Stomach smooth muscle (tissue), 2 donors: ENCODE results near the gene SEZ6L2.

ENCODE experiments used
- H3K27ac ChIP-seq: one replicate; pipeline ENCODE4 v1.7.0; 2013; ENCODE audit warnings: mild to moderate bottlenecking, low read length, inconsistent platforms
- H3K27me3 ChIP-seq, 2 donors: one replicate each; pipeline ENCODE4 v1.7.0; 2013; ENCODE audit warnings: low read length in 2 of 2; ENCODE audit not compliant: insufficient read depth in 2 of 2, control insufficient read depth in 1 of 2
- H3K36me3 ChIP-seq, 2 donors: one replicate each; pipeline ENCODE4 v1.7.0; 2013; ENCODE audit warnings: low read length in 2 of 2; ENCODE audit not compliant: control insufficient read depth in 2 of 2, insufficient read depth in 2 of 2
- H3K4me1 ChIP-seq: one replicate; pipeline ENCODE4 v1.7.0; 2013; ENCODE audit warnings: low read length; ENCODE audit not compliant: control insufficient read depth, insufficient read depth
- H3K4me3 ChIP-seq, 2 donors: one replicate each; pipeline ENCODE4 v1.7.0; 2013; ENCODE audit warnings: low read length in 2 of 2
- H3K9ac ChIP-seq, 2 donors: one replicate each; pipeline ENCODE4 v1.7.0; 2013; ENCODE audit warnings: low read length in 2 of 2, mild to moderate bottlenecking in 1 of 2
- H3K9me3 ChIP-seq, 2 donors: one replicate each; pipeline ENCODE4 v1.7.0; 2013; ENCODE audit warnings: low read length in 2 of 2; ENCODE audit not compliant: control insufficient read depth in 2 of 2
- donor health status: healthy.
- donor health status: Pancreatic carcinoma.

SEZ6L2 gene

DNA sequence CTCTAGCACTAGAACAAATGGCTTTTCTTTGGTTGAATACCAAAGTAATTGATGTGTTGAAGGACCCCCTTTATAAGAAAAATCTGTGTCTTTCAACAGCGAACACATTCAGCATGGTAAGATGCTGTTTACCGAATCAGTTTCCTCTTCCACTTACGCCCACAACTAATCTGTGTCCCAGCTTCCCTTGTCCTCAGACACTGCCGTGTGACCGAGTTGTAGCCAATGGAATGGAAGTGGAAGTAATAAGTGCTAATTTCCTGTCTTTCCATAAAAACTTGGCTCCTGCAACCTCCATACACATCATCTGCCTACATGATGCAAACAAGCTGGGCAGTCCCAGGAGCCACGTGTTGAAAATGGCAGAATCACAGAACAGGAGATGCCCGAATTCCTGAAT, 46.7 kb downstream of the SEZ6L2 start:
- Histone ChIP-seq H3K4me1 (peaks cover 12% of the 10 kb centered on the region), H3K27ac (no peak overlapping the region), H3K9me3 (no peaks in the 10 kb centered on the region), H3K27me3 (no peaks in the 10 kb centered on the region), H3K36me3 (peaks cover 0 to 5% of the 10 kb centered on the region in 2 donors), H3K4me3 (no peak overlapping the region), H3K9ac (no peak overlapping the region)

DNA sequence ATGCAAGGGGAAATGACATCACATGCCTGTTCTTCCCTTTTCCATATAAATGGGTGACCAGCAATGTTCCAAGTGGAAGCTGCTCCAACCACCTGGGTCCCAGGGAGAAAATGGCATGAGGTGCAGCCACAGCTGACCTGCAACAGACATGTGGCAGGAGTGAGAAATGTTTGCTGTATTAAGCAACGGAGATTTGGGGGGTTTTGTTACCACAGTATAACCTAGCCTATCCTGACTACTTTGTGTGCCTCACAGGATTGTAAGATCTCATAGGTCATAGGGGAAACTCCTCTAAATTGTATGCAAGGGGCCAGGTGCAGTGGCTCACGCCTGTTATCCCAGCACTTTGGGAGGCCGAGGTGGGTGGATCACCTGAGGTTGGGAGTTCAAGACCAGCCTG, 48.4 kb downstream of the SEZ6L2 start:
- H3K4me1 ChIP-seq = peaks cover 7% of the 10 kb centered on the region
- H3K27me3 ChIP-seq = no peaks in the 10 kb centered on the region
- no peak overlapping the region for H3K27ac ChIP-seq
- H3K9me3 ChIP-seq = no peaks in the 10 kb centered on the region
- peaks cover 9 to 18% of the 10 kb centered on the region in 2 donors for H3K36me3 ChIP-seq
- no peak overlapping the region for H3K9ac ChIP-seq
- no peak overlapping the region for H3K4me3 ChIP-seq

DNA sequence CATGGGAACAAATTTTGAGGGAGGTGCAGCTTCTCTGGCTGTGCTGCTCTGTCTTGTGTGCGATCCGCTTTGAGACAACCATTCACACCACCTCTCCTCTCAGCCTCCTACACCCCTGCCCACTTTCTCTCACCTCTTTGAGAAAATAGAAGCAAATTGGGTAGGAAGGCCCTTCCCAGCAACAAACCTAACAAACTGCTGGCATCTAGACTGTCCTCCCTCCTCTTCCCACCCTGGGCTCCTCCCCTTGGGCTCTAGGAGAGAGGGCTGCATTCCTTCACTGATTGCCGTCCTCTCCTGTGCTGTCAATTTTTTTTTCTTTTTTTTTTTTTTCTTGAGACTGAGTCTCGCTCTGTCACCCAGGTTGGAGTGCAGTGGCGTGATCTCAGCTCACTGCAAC, 49.8 kb downstream of the SEZ6L2 start:
- Histone ChIP-seq H3K36me3 (peaks cover 13 to 29% of the 10 kb centered on the region in 2 donors), H3K27me3 (no peaks in the 10 kb centered on the region), H3K9me3 (no peaks in the 10 kb centered on the region), H3K27ac (peak overlapping the region; percentile 49), H3K9ac (peak overlapping the region in 1 of 2 donors; percentile 42), H3K4me1 (peaks cover 15% of the 10 kb centered on the region), H3K4me3 (no peak overlapping the region)

GRCh38 chr16:29848420-29849297, 50.7 kb downstream of the SEZ6L2 start:
- H3K27me3 ChIP-seq = no peaks in the 10 kb centered on the region
- peaks cover 15 to 30% of the 10 kb centered on the region in 2 donors for H3K36me3 ChIP-seq
- no peaks in the 10 kb centered on the region for H3K9me3 ChIP-seq
- H3K4me1 ChIP-seq = peaks cover 15% of the 10 kb centered on the region
- H3K4me3 ChIP-seq = no peak overlapping the region
- H3K27ac ChIP-seq = no peak overlapping the region
- no peak overlapping the region for H3K9ac ChIP-seq

DNA sequence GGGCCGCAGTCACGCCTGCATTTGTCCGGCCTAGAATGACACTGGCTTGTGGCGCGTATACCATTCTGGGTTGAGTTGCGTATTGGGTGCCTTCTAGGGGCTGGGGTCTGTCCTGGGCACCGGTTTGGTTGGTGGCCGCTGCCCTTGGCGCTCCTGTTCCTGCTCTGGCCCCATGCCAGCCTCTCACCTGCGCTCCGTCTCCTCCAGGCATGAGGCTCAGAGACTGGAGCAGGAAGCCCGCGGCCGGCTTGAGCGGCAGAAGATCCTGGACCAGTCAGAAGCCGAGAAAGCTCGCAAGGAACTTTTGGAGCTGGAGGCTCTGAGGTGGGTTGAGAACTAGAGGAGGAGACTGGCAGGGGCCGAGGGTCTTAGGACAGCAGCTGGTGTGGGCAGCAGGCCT, 53.7 kb downstream of the SEZ6L2 start:
- Histone ChIP-seq H3K27ac (no peak overlapping the region), H3K4me1 (peaks cover 15% of the 10 kb centered on the region), H3K9ac (no peak overlapping the region), H3K9me3 (no peaks in the 10 kb centered on the region), H3K36me3 (peaks cover 27 to 44% of the 10 kb centered on the region in 2 donors), H3K4me3 (no peak overlapping the region), H3K27me3 (no peaks in the 10 kb centered on the region)

- H3K4me3 ChIP-seq = no peak overlapping the region
- H3K27ac ChIP-seq = no peak overlapping the region
- H3K36me3 ChIP-seq = peaks cover 27 to 47% of the 10 kb centered on the region in 2 donors
- no peaks in the 10 kb centered on the region for H3K27me3 ChIP-seq
- peaks cover 15% of the 10 kb centered on the region for H3K4me1 ChIP-seq
- no peak overlapping the region for H3K9ac ChIP-seq
- H3K9me3 ChIP-seq = no peaks in the 10 kb centered on the region
These were observed 54.6 kb downstream of the SEZ6L2 start for GRCh38 chr16:29844575-29845331.

DNA sequence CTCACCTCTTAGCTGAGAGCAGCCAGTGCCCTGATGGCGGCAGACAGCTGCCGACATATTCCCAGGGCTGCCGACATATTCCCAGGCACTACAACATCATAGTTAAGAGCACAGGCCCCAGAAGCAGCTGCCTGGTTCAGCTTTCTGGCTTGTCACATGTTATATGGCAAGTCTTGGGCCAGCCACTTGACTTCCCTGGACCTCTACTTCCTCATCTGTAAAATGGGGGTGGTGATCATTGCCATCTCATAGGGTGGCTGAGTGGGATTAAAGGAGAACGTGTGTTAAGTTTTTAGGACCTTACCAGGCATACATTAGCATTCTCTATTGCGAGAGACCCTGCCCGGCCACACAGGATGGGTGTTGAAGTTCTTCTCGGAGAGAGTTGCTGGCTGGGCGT, 55.4 kb downstream of the SEZ6L2 start:
- Histone ChIP-seq H3K9ac (no peak overlapping the region), H3K9me3 (no peaks in the 10 kb centered on the region), H3K36me3 (peaks cover 27 to 51% of the 10 kb centered on the region in 2 donors), H3K4me3 (no peak overlapping the region), H3K27ac (no peak overlapping the region), H3K4me1 (peaks cover 11% of the 10 kb centered on the region), H3K27me3 (no peaks in the 10 kb centered on the region)

DNA sequence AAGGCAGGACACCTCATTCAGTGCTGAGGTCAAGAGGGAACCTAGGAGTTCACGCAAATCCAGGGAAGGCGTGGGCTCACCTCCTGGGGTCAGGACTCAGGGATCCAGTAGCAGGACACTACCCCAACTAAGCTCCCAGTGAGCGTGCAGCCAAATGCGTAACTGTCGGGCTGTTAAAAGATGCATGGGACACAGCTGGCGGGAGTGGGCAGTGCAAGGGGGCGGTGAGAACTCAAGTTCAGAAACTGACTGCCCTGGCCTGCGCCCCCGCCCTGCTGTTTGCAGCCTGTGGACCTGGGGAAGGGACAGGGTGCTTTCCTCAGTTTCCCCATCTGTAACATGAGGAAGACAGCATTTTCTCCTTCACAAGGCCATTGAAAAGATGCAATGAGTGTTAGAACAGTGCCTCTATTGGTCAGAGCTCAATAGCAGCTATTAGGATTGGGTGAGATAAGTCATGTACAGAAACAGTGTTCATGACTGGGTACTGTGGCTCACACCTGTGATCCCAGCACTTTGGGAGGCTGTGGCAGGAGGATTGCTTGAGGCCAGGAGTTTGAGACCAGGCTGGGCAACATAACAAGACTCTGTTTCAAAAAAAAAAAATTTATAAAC, 56.5 kb downstream of the SEZ6L2 start:
- no peak overlapping the region for H3K9ac ChIP-seq
- no peaks in the 10 kb centered on the region for H3K9me3 ChIP-seq
- peaks cover 8% of the 10 kb centered on the region for H3K4me1 ChIP-seq
- no peak overlapping the region for H3K27ac ChIP-seq
- peaks cover 28 to 53% of the 10 kb centered on the region in 2 donors for H3K36me3 ChIP-seq
- H3K27me3 ChIP-seq = no peaks in the 10 kb centered on the region
- no peak overlapping the region for H3K4me3 ChIP-seq

DNA sequence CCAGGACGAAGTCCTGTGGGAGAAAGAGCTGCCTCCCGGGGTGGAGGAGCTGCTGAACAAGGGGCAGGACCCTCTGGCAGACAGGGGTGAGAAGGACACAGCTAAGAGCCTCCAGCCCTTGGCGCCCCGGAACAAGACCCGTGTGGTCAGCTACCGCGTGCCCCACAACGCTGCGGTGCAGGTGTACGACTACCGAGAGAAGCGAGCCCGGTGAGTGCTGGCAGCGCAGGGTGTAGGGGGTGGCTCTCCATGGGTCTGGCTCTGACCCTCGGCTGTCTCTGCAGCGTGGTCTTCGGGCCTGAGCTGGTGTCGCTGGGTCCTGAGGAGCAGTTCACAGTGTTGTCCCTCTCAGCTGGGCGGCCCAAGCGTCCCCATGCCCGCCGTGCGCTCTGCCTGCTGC, 57.7 kb downstream of the SEZ6L2 start:
- no peak overlapping the region for H3K27ac ChIP-seq
- H3K4me1 ChIP-seq = peaks cover 8% of the 10 kb centered on the region
- no peaks in the 10 kb centered on the region for H3K27me3 ChIP-seq
- H3K9me3 ChIP-seq = no peaks in the 10 kb centered on the region
- H3K4me3 ChIP-seq = no peak overlapping the region
- no peak overlapping the region for H3K9ac ChIP-seq
- H3K36me3 ChIP-seq = peaks cover 29 to 49% of the 10 kb centered on the region in 2 donors

DNA sequence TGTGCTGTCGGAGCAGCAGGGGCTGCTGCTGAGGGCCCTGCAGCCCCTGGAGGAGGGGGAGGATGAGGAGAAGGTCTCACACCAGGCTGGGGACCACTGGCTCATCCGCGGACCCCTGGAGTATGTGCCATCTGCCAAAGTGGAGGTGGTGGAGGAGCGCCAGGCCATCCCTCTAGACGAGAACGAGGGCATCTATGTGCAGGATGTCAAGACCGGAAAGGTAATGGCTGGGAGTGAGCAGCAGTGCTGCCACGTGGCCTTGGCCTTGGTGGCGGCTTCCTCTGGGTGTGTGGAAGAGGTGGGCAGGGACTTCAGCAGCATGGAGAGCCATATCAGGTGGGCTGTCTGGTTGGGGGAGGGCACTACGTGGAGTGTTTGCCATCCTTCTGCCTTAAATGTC, 59.1 kb downstream of the SEZ6L2 start:
- Histone ChIP-seq H3K9ac (no peak overlapping the region), H3K4me3 (no peak overlapping the region), H3K27ac (no peak overlapping the region), H3K36me3 (peaks cover 32 to 44% of the 10 kb centered on the region in 2 donors), H3K9me3 (no peaks in the 10 kb centered on the region), H3K27me3 (no peaks in the 10 kb centered on the region), H3K4me1 (peaks cover 4% of the 10 kb centered on the region)
